GM23248 (cell line): ENCODE results near the gene KCNJ6.

Experiments used
- EZH2 ChIP-seq: fragments of 200-600 bp; sonication (generic); IDR thresholded peaks from 2 replicates; pipeline ENCODE4 v1.6.1; 2018; ENCODE audit warnings: antibody characterized with exemption, mild to moderate bottlenecking; ENCODE audit not compliant: insufficient read depth, poor library complexity, severe bottlenecking
- EZH2phosphoT487 ChIP-seq: fragments of 200-600 bp; sonication (generic); IDR thresholded peaks from 2 replicates; pipeline ENCODE4 v1.6.1; 2018; ENCODE audit warnings: antibody characterized with exemption, moderate library complexity, mild to moderate bottlenecking, low read depth; ENCODE audit not compliant: insufficient read depth

DNA sequence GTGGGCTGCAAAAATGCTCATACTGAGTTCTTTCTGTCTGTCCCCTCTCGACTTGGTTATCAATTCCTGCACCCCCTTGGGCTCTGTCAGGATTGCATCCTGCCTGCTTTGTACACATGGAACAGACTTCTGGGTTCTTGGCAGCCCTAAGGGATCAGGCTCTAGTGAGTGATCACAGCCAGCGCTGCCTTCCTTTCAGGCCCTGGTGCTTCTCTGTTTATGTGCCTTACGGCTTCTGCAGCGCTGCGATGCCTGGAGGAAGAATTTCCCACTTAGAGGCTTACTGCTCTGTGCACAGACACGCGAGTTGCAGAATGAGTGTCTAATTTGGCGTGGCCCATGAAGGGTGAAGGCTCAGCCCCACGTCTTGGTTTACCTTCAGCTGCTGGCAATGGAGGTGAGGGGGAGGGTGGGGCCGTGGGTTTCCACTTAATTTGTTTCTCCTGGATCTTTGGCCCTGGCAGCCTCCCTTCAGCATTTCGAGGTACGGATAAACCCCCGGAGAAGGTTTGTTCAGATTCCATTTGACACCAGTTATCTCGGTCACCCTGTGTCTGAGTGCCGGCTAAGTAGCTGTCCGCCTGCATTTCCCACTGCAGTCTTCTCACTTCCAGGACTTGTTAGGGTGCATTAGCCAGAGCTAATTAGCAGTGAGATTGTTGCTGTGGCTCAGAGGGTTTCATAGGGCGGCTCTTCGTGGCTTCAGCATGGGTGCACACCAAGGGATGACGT, 322.4 kb downstream of the KCNJ6 start:
- TF ChIP-seq EZH2phosphoT487 (no peak), EZH2 (no peak)
